ENCODE results near the gene ADARB2.

ADARB2 gene

DNA sequence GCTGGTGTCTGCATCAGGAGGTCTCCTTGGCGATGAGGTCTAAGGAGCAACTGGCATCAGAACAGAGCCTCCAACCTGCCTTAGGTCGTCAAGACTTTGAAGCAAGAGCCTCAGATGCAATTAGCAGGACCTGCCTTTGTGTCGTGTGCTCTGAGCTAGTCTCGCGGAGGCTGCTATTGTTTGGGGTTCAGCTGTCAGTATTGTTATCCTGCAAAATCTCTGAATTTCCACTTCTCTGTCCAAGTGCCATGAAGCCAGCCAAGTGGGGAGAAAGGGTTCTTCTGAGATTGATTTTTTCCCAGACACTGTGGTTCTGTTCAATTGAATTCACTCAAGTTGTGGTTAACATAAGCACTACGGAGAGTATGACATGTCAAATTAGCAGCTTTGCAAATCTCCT, 78.7 kb downstream of the ADARB2 start:
- TF ChIP-seq, protein P1, sequence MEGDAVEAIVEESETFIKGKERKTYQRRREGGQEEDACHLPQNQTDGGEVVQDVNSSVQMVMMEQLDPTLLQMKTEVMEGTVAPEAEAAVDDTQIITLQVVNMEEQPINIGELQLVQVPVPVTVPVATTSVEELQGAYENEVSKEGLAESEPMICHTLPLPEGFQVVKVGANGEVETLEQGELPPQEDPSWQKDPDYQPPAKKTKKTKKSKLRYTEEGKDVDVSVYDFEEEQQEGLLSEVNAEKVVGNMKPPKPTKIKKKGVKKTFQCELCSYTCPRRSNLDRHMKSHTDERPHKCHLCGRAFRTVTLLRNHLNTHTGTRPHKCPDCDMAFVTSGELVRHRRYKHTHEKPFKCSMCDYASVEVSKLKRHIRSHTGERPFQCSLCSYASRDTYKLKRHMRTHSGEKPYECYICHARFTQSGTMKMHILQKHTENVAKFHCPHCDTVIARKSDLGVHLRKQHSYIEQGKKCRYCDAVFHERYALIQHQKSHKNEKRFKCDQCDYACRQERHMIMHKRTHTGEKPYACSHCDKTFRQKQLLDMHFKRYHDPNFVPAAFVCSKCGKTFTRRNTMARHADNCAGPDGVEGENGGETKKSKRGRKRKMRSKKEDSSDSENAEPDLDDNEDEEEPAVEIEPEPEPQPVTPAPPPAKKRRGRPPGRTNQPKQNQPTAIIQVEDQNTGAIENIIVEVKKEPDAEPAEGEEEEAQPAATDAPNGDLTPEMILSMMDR (IDR thresholded peaks at IDR 0.05; ENCODE audit: low read depth, low read length), result no peak
- DNase-seq (ENCODE audit: extremely low read depth, low read depth), result no peak

DNA sequence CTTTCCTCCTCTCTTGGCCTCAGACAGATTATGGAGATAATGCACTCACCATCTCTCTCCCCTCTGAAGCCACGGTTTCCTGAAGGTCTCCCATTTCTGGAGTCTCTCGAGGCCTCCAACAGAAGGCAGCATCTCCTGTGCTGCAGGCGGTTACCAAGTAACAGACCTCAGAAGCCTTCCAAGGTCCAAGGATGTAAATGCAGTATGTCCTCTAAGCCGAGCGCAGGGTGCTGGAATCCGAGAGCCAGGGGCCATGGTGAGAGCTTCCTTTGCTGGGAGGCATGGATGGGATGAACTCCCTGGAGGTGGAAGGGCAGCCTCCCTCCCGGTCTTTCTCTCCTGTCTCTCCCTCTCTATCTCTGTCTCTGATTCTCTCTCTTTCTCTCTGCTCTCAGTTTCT, 79.8 kb downstream of the ADARB2 start:
- TF ChIP-seq, protein P1 (IDR thresholded peaks at IDR 0.05; ENCODE audit: low read depth, low read length), result no peak

DNA sequence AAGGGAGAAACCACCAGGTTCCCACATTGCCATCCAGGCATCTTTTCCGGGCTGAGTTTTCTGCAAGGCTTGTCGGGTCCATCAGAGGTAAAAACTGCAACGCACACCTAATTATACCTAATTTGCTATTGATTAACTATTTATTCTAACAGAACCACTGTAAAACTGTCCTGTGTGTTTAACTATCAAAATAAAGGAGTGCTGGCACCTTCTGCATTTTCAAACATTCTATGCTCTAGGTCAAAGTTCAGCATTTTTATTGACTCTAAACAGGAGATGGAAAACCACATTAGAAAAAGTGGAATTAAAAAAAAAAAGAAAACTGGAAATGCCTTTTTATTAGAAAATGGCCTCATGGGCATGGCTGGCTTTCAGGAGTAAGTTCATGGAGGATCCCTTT, 82.0 kb downstream of the ADARB2 start:
- TF ChIP-seq, protein P1 (IDR thresholded peaks at IDR 0.05; ENCODE audit: low read depth, low read length), result no peak
- no peak for DNase-seq (ENCODE audit: extremely low read depth, low read depth)

More for the DNA sequence above, 79.8 kb downstream of the ADARB2 start:
- DNase-seq (ENCODE audit: extremely low read depth, low read depth), result no peak

DNA sequence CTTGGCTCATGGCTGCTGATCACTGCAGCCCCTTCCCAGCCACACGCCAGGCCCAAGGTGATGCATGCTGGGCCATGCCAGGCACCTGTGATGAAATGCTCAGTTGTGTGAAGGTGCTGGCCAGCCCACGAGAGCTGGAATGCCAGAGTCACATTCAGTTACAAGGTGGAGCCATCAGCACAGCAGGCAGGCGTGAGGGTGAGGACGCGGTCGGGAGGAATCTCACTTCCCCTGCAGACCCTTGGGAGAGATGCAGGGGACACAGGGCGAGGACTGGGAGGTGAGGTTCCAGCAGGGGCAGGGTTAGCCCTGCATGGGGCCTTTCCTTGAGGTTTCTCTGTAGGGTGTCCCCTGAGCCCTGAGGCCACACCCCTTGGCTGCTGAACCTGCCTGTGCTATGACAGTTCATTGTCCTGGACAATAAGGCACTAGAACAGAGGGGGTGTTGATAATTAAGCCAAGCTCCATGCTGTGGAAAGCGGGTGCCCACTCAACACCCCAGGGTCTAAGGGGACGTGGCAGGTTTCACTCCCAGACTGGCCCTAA, 82.4 kb downstream of the ADARB2 start:
- no peak for DNase-seq (ENCODE audit: extremely low read depth, low read depth)
- TF ChIP-seq, protein P1 (IDR thresholded peaks at IDR 0.05; ENCODE audit: low read depth, low read length), result no peak

DNA sequence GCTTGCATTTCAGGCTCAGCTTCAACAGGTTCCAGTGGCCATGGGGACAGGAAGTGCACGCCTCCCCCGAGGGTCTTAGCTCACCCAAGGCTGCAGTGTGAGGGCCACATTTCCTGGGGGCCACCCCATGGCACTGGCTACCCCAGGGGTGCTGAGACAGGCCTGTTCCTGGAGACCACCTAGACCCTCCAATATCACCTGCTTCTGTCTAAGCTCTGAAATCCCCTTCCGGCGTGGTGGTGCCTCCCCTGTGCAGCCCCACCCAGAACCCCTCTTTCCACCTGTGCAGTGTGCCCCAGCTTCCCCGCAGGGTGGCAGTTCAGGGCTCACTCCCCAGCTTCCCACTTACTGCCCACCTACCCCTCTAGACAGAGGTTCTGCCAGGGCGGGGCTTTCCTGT, 83.1 kb downstream of the ADARB2 start:
- TF ChIP-seq, protein P1 (IDR thresholded peaks at IDR 0.05; ENCODE audit: low read depth, low read length), result no peak
- DNase-seq (ENCODE audit: extremely low read depth, low read depth), result no peak

DNA sequence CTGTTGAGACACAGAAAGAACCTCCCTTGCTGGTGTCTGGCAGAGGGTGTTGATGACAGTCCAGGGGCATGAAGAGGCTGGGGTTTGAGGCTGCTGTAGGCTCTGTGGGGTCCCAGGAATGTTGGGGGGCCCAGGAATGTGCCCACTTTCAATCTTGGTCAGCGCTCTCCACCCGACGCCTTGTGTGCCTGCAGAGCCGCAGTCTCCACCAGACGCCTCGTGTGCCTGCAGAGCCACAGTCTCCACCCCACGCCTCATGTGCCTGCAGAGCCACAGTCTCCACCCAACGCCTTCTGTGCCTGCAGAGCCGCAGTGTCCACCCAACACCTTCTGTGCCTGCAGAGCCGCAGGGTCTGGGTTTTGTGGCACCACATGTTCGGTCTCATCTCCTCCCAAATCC, 84.0 kb downstream of the ADARB2 start:
- no peak for DNase-seq (ENCODE audit: extremely low read depth, low read depth)
- TF ChIP-seq, protein P1 (IDR thresholded peaks at IDR 0.05; ENCODE audit: low read depth, low read length), result no peak

DNA sequence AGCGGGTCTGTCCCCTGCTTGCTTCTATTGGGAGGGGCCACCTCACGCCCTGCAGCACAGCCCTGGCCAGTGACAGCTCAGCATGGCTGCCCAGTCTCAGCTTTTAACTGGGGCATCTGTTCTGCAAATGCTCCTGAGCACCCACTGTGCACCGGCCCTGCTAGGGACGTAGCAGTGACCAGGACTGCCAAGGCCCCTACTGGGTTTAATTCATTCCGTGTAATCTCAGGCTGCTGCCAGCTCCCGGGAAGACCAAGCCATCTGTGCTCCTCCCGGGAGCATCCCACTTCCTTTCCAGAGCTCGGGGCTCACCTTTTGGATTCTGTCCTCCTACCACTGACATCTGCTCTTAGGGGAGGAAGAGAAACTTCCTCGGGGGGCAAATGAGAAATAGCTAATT, 85.2 kb downstream of the ADARB2 start:
- DNase-seq (ENCODE audit: extremely low read depth, low read depth), result no peak
- TF ChIP-seq, protein P1 (IDR thresholded peaks at IDR 0.05; ENCODE audit: low read depth, low read length), result no peak
